Effector memory CD4-positive, alpha-beta T cell (primary cell): ENCODE measurements around the gene ARHGAP18.
A peak's percentile ranks its signal among the peaks of the same experiment; 100 is the strongest.

Source experiments
- DNase-seq, 3 donors: peaks; one replicate each; pipeline ENCODE4 v3.0.0-alpha.2; 2020
- H3K27ac ChIP-seq: 2 replicates; pipeline ENCODE4 v1.7.0; 2013; ENCODE audit warnings: mild to moderate bottlenecking, low read length, moderate library complexity; ENCODE audit not compliant: insufficient read depth, poor library complexity, severe bottlenecking
- H3K27me3 ChIP-seq: replicated peaks from 2 replicates; pipeline ENCODE4 v1.7.0; 2013; ENCODE audit warnings: mild to moderate bottlenecking, low read length; ENCODE audit not compliant: insufficient read depth, control insufficient read depth, poor library complexity, severe bottlenecking
- H3K36me3 ChIP-seq: 2 replicates; pipeline ENCODE4 v1.7.0; 2013; ENCODE audit warnings: mild to moderate bottlenecking, low read length, moderate library complexity; ENCODE audit not compliant: control insufficient read depth, insufficient read depth
- H3K4me1 ChIP-seq: 2 replicates; pipeline ENCODE4 v1.7.0; 2013; ENCODE audit warnings: low read length, mild to moderate bottlenecking; ENCODE audit not compliant: control insufficient read depth, insufficient read depth, poor library complexity, severe bottlenecking
- H3K4me3 ChIP-seq: 2 replicates; pipeline ENCODE4 v1.7.0; 2013; ENCODE audit warnings: low read length, low read depth, mild to moderate bottlenecking; ENCODE audit not compliant: insufficient read depth, poor library complexity, severe bottlenecking
- H3K9me3 ChIP-seq: 2 replicates; pipeline ENCODE4 v1.7.0; 2013; ENCODE audit warnings: mild to moderate bottlenecking, low read length, moderate library complexity; ENCODE audit not compliant: control insufficient read depth

Gene ARHGAP18

GRCh38 chr6:129726650-129727049, 16.7 kb upstream of the ARHGAP18 start:
- H3K4me1 ChIP-seq, result no peaks in the 10 kb centered on the region
- H3K27ac ChIP-seq, result no peak overlapping the region
- H3K36me3 ChIP-seq, result no peaks in the 10 kb centered on the region
- no peaks in the 10 kb centered on the region for H3K9me3 ChIP-seq
- H3K27me3 ChIP-seq, result no peaks in the 10 kb centered on the region
- H3K4me3 ChIP-seq, result no peak overlapping the region
- DNase-seq, result no peak

GRCh38 chr6:129725341-129725740, 15.4 kb upstream of the ARHGAP18 start:
- no peaks in the 10 kb centered on the region for H3K4me1 ChIP-seq
- no peaks in the 10 kb centered on the region for H3K27me3 ChIP-seq
- H3K27ac ChIP-seq, result no peak overlapping the region
- no peak overlapping the region for H3K4me3 ChIP-seq
- H3K9me3 ChIP-seq, result no peaks in the 10 kb centered on the region
- no peak for DNase-seq
- H3K36me3 ChIP-seq, result no peaks in the 10 kb centered on the region

GRCh38 chr6:129719692-129720091, 9.7 kb upstream of the ARHGAP18 start:
- no peak for DNase-seq
- no peaks in the 10 kb centered on the region for H3K9me3 ChIP-seq
- H3K27ac ChIP-seq, result no peak overlapping the region
- no peaks in the 10 kb centered on the region for H3K27me3 ChIP-seq
- no peaks in the 10 kb centered on the region for H3K36me3 ChIP-seq
- H3K4me3 ChIP-seq, result no peak overlapping the region
- no peaks in the 10 kb centered on the region for H3K4me1 ChIP-seq

- DNase-seq, result no peak
These were observed 7.3 kb upstream of the ARHGAP18 start for GRCh38 chr6:129717277-129717676.

GRCh38 chr6:129713806-129714333, 3.9 kb upstream of the ARHGAP18 start:
- Histone ChIP-seq H3K4me3 (no peak overlapping the region), H3K4me1 (peaks cover 5% of the 10 kb centered on the region), H3K36me3 (no peaks in the 10 kb centered on the region), H3K9me3 (no peaks in the 10 kb centered on the region), H3K27me3 (no peaks in the 10 kb centered on the region), H3K27ac (no peak overlapping the region)
- no peak for DNase-seq

More at GRCh38 chr6:129717277-129717676, 7.3 kb upstream of the ARHGAP18 start:
- Histone ChIP-seq H3K4me3 (no peak overlapping the region), H3K9me3 (no peaks in the 10 kb centered on the region), H3K27ac (no peak overlapping the region), H3K4me1 (no peaks in the 10 kb centered on the region), H3K27me3 (no peaks in the 10 kb centered on the region), H3K36me3 (no peaks in the 10 kb centered on the region)

- Histone ChIP-seq H3K4me1 (peaks cover 5% of the 10 kb centered on the region), H3K9me3 (no peaks in the 10 kb centered on the region), H3K27ac (no peak overlapping the region), H3K4me3 (no peak overlapping the region), H3K36me3 (no peaks in the 10 kb centered on the region), H3K27me3 (no peaks in the 10 kb centered on the region)
- DNase-seq, result no peak
These were observed 1.3 kb upstream of the ARHGAP18 start for GRCh38 chr6:129711271-129711631.

- peak overlapping the region; percentile 93 for H3K4me3 ChIP-seq
- no peaks in the 10 kb centered on the region for H3K36me3 ChIP-seq
- H3K9me3 ChIP-seq, result no peaks in the 10 kb centered on the region
- H3K27ac ChIP-seq, result peak overlapping the region; percentile 58
- H3K27me3 ChIP-seq, result no peaks in the 10 kb centered on the region
- no peak for DNase-seq
- H3K4me1 ChIP-seq, result peaks cover 5% of the 10 kb centered on the region
These were observed 683 bp upstream of the ARHGAP18 start for GRCh38 chr6:129710450-129711270.

- Histone ChIP-seq H3K4me3 (peak overlapping the region; percentile 93), H3K9me3 (no peaks in the 10 kb centered on the region)
These were observed 695 bp downstream of the ARHGAP18 start for GRCh38 chr6:129709196-129709768.

GRCh38 chr6:129708496-129709195, 1.3 kb downstream of the ARHGAP18 start:
- Histone ChIP-seq H3K4me3 (no peak overlapping the region), H3K27ac (no peak overlapping the region), H3K4me1 (peaks cover 5% of the 10 kb centered on the region), H3K9me3 (no peaks in the 10 kb centered on the region), H3K36me3 (no peaks in the 10 kb centered on the region), H3K27me3 (no peaks in the 10 kb centered on the region)
- DNase-seq, result no peak

More at GRCh38 chr6:129709196-129709768, 695 bp downstream of the ARHGAP18 start:
- Histone ChIP-seq H3K36me3 (no peaks in the 10 kb centered on the region), H3K27ac (no peak overlapping the region), H3K27me3 (no peaks in the 10 kb centered on the region), H3K4me1 (peaks cover 5% of the 10 kb centered on the region)
- no peak for DNase-seq
